Heart right ventricle (tissue), 16 donors: Measurements from ENCODE around the gene FBXL19. TPM values are rescaled to one million over a fixed set of nuclear protein-coding genes. Genes with fewer than 3 reads are reported as not detected.
A peak's percentile ranks its signal among the peaks of the same experiment; 100 is the strongest.

Experiments used
- ATAC-seq, 8 donors: fragments of 200-7000 bp; cut with Tn5 transposase; one replicate each; pipeline ENCODE4 v1.9.1; 2020; ENCODE audit warnings: mild to moderate bottlenecking in 8 of 8, moderate library complexity in 8 of 8, moderate number of reproducible peaks in 1 of 8
- DNase-seq, 2 donors: peaks; one replicate each; pipeline ENCODE4 v3.0.0-alpha.2; 2020
- H3K27ac ChIP-seq, 10 donors: fragments of 200-600 bp; sonication (generic) in 2 of 10; one replicate each; pipeline versions ENCODE4 v1.5.0 to v1.8.0; 2020 to 2022; ENCODE audit warnings: mild to moderate bottlenecking in 3 of 10
- H3K27me3 ChIP-seq, 7 donors: fragments of 200-600 bp; one replicate each; pipeline ENCODE4 v1.8.0; 2021 to 2022; ENCODE audit warnings: mild to moderate bottlenecking in 2 of 7
- H3K36me3 ChIP-seq, 9 donors: fragments of 200-600 bp; sonication (generic) in 1 of 9; one replicate each; pipeline versions ENCODE4 v1.5.0 to v1.8.0; 2020 to 2022; ENCODE audit warnings: mild to moderate bottlenecking in 2 of 9
- H3K4me1 ChIP-seq, 9 donors: fragments of 200-600 bp; sonication (generic) in 1 of 9; one replicate each; pipeline versions ENCODE4 v1.5.0 to v1.8.0; 2020 to 2022; ENCODE audit warnings: mild to moderate bottlenecking in 4 of 9
- H3K4me3 ChIP-seq, 10 donors: fragments of 200-600 bp; sonication (generic) in 2 of 10; one replicate each; pipeline versions ENCODE4 v1.5.0 to v1.8.0; 2020 to 2022; ENCODE audit warnings: mild to moderate bottlenecking in 7 of 10, moderate library complexity in 2 of 10
- H3K9me3 ChIP-seq, 11 donors: fragments of 200-600 bp in 10 of 11; sonication (generic) in 2 of 11; one replicate each; pipeline versions ENCODE4 v1.5.0 to v1.8.0; 2013 to 2022; ENCODE audit warnings: mild to moderate bottlenecking in 2 of 11, control low read depth in 1 of 11, moderate library complexity in 1 of 11
- WGBS, 2 donors: extraction: QIAGEN DNeasy Blood & Tissue Kit; methylation state at CpG; one replicate each; pipeline ENCODE4 v1.1.7; 2013; ENCODE audit warnings: inconsistent platforms in 1 of 2; 5-methylcytosine and 5-hydroxymethylcytosine counted together
- intact Hi-C, 10 donors: fragments of 100-400 bp; cut with DNase I; formaldehyde crosslinking; loops; one replicate each; pipeline versions ENCODE4 v1.11.1 to v1.14.2; 2022
- polyA plus RNA-seq, 2 donors: library from polyadenylated mRNA; stranded (reverse); fragments of 200-250 nt; gene quantifications; one replicate each; pipeline ENCODE4 v1.2.3, GENCODE V29; 2013
- total RNA-seq, 10 donors: library from RNA; stranded (reverse); fragmentation: NEBNext Ultra II Directional in 3 of 10; extraction: Animal tissue kit (Norgen Biotek cat#: 25700) in 3 of 10; gene quantifications; one replicate each; pipeline versions ENCODE4 v1.2.1 to v1.2.4, GENCODE V29; 2021 to 2023
- TF ChIP-seq, protein P1 (sequence below), 9 donors: fragments of 200-600 bp; sonication (generic) in 2 of 9; IDR thresholded peaks; one replicate each; pipeline versions ENCODE4 v1.5.0 to v1.8.0; 2021 to 2022; ENCODE audit warnings: antibody characterized with exemption in 9 of 9, mild to moderate bottlenecking in 5 of 9, moderate library complexity in 1 of 9
- donor health status: Arrhythmogenic right ventricular cardiomyopathy.
- donor health status: ischemic (EF 13 %, LVEDD 7.1; RV severe dilation, severe dysfunction).
- donor health status: healthy with polysubstance abuse.
- donor health status: DM: no; HTN: yes; CAD: no.
- donor health status: DM: no; HTN: no; CAD: no.
- donor health status: ischemic (EF 25% LVEDD 6.9; RV normal size, moderate dysfunction).
- donor health status: ischemic (EF 25% LVEDD 5.7; RV mildly dilated, moderate dysfunction).
- donor health status: healthy.
- donor health status: DM: yes; HTN: yes; CAD: no.
- donor health status: Ischemic cardiomyopathy.
- donor health status: ischemic (EF 35%, LVEDD 5.7; RV mildly dilated, moderate dysfunction).
- donor health status: nonischemic (EF 11% LVEDD 7.7; RV severe dilation, severe dysfunction).
- donor health status: DM: yes; HTN: yes; CAD: no.
- donor health status: PGD.
- donor health status: ischemic (EF 29% LVEDD 5.4; RV normal size, mild dysfunction).
- donor health status: nonischemic (EF 23%, LVEDD 6.1; RV moderate dilation, normal function).

FBXL19 gene
- total and polyA plus RNA-seq, 12 donors, result 4.1 to 14.1 (median 5.8) TPM

DNA sequence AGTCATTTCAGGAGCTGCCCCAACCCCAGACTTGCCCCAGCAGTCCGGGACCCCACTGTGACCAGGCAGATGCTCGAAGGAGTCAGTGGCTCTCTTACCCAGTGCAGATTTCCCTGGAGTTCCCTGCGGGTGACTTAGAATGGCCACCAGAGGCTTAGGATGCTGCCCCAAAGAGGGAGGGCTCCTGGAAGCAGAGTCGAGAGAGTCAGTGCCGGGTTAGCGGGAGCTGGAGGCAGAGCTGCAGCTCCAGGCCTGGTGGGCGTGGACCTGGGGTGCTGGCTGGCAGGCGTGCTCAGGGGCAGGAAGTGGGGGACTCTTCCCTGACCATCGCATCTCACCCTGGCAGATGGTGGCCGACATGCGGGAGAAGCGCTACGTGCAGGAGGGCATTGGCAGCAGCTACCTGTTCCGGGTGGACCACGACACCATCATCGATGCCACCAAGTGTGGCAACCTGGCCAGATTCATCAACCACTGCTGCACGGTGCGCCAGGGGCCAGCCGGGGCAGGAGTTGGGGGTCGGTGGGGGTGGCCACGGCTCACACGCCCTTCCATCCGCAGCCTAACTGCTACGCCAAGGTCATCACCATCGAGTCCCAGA is 60.0 kb downstream of the FBXL19 start:
- 84 to 85% methylated on average over 25 of the region's 25 CpGs for WGBS, 2 donors

DNA sequence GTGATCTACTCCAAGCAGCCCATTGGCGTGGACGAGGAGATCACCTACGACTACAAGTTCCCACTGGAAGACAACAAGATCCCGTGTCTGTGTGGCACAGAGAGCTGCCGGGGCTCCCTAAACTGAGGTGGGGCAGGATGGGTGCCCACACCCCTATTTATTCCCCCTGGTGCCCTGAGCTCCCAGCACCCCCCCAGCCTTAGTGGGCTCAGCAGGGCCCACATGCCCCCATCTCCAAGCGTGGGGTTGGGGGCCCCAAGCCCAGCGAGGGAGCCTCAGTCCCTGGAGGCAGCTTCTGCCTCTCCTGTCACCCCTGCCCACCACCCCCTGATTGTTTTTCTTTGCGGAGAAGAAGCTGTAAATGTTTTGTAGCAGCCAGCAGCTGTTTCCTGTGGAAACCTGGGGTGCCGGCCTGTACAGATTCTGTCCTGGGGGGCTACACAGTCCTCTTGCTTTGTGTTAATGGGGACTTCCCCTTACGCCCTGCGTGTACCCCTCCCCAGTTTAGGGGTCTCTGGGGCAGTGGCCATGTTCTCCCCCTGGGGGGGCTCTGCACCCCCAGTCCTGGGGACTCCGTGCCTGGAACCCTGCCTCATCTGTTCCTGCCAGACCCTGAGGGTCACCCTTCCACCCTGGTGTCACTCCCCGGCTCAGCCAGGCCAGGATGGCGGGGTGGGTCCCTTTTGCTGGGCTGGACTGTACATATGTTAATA is 60.7 kb downstream of the FBXL19 start:
- WGBS, 2 donors, result 82 to 83% methylated on average over 14 of the region's 14 CpGs
- Histone ChIP-seq H3K4me3 (no peak overlapping the region), H3K27ac (peak overlapping the region in 1 of 10 donors; percentile 64), H3K27me3 (no peaks in the 10 kb centered on the region), H3K36me3 (peaks cover 0 to 78% (median 10%) of the 10 kb centered on the region in 9 donors), H3K4me1 (peaks cover 8 to 19% (median 14%) of the 10 kb centered on the region in 9 donors), H3K9me3 (no peaks in the 10 kb centered on the region)
- peak in 1 of 8 donors; percentile 4 for ATAC-seq
- no peak for DNase-seq
- TF ChIP-seq, protein P1, sequence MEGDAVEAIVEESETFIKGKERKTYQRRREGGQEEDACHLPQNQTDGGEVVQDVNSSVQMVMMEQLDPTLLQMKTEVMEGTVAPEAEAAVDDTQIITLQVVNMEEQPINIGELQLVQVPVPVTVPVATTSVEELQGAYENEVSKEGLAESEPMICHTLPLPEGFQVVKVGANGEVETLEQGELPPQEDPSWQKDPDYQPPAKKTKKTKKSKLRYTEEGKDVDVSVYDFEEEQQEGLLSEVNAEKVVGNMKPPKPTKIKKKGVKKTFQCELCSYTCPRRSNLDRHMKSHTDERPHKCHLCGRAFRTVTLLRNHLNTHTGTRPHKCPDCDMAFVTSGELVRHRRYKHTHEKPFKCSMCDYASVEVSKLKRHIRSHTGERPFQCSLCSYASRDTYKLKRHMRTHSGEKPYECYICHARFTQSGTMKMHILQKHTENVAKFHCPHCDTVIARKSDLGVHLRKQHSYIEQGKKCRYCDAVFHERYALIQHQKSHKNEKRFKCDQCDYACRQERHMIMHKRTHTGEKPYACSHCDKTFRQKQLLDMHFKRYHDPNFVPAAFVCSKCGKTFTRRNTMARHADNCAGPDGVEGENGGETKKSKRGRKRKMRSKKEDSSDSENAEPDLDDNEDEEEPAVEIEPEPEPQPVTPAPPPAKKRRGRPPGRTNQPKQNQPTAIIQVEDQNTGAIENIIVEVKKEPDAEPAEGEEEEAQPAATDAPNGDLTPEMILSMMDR (IDR thresholded peaks at IDR 0.05), result no peak
- intact Hi-C loops, result loop anchor here (2.0 to 10.0 kb wide), 17 partner anchors 48 to 891 kb away; partner anchors contain the start of genes ZNF843 (in 6 of the 10), STX4 (in 2 of the 10), VKORC1 (in 2 of the 10) and ZNF267 (in 2 of the 10)

More for the DNA sequence above, 60.0 kb downstream of the FBXL19 start:
- intact Hi-C loops, result loop anchor here in 9 of 10 donors (5.0 to 10.0 kb wide), 12 partner anchors 49 to 891 kb away; partner anchors contain the start of genes STX4 (in 2 of the 9), ZNF267 (in 2 of the 9), ZNF843 (in 2 of the 9) and PRSS53 (in 1 of the 9)
- Histone ChIP-seq H3K36me3 (peaks cover 0 to 84% (median 10%) of the 10 kb centered on the region in 9 donors), H3K27me3 (no peaks in the 10 kb centered on the region), H3K9me3 (no peaks in the 10 kb centered on the region), H3K27ac (peak overlapping the region in 1 of 10 donors; percentile 51), H3K4me1 (peaks cover 8 to 19% (median 14%) of the 10 kb centered on the region in 9 donors), H3K4me3 (no peak overlapping the region)
- TF ChIP-seq, protein P1 (IDR thresholded peaks at IDR 0.05), result no peak
- no peak for ATAC-seq
- no peak for DNase-seq

DNA sequence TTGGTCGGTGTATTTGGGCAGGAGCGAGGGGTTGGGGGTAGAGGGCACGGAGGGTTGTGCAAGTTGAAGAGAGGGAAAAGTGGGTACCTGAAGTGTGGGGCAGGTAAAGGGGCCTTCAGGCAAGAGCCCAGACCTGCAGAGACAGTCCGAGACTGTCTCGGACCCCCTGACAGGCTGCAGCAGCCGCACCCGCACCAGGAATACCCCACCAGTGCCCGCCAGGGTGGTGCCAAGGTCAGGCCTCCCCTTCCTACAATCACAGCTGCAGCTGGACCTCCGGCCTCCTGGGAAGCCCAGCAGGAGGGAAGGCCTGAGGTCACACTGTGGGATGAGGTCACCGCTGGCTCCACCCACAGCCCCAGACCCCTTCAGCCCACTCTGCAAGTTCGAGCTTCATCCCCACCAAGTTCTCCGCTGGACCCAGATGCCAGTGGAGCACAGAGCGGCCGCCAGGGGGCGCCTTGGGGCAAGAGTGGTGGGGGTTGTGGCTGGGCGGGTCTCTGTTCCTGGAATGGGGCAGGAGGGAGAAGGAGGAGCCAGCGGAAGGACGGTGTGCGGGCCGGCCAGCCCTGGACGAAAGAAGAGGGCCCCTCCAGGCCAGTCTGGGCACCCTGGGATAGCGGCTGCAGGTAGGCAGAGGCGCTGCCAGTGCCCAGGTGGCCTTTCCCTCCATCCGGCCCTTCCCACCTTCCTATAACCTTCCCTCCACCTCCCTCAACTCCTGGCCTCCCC is 61.5 kb downstream of the FBXL19 start, which contains the start of gene HSD3B7:
TSS of gene HSD3B7 (plus strand) at position 539 of the 732 bp plus-strand sequence. CDS start 452 bp downstream, outside the sequence.
- Histone ChIP-seq H3K27me3 (no peaks in the 10 kb centered on the region), H3K4me3 (peak within 1 kb of the TSS; percentile 12 to 64 (median 58)), H3K27ac (peak within 1 kb of the TSS in 8 of 10 donors; percentile 37 to 82 (median 72)), H3K4me1 (peaks cover 8 to 20% (median 14%) of the 10 kb centered on the region in 9 donors), H3K9me3 (no peaks in the 10 kb centered on the region), H3K36me3 (peaks cover 0 to 71% (median 5%) of the 10 kb centered on the region in 9 donors)
- DNase-seq (peak; percentile 91 to 92), ATAC-seq (peak; percentile 84 to 94 (median 93))
- TF ChIP-seq, protein P1 (IDR thresholded peaks at IDR 0.05), result peak; percentile 94 to 98 (median 97)
- intact Hi-C loops, result loop anchor here (1.0 to 10.0 kb wide), 23 partner anchors 42 to 890 kb away; partner anchors contain the start of genes ZNF843 (in 8 of the 10), STX4 (in 4 of the 10), ZNF646 (in 3 of the 10) and ZNF668 (in 3 of the 10)
- whole genome bisulfite sequencing, 2 donors, result 27 to 34% methylated on average over 21 to 24 of the region's 24 CpGs
